ENCODE data around the gene COL9A1. TPM values are rescaled to one million over a fixed set of nuclear protein-coding genes. Genes with fewer than 3 reads are reported as not detected.

The COL9A1 gene
- polyA plus RNA-seq, 3 donors: not detected

- no CpG with 5 or more reads among the region's 2 CpGs for WGBS (ENCODE audit: insufficient coverage)
- no peak overlapping the region for H3K27ac Mint-ChIP-seq
- Histone ChIP-seq H3K9me3 (replicated peaks in 1 of 2; ENCODE audit: control insufficient read depth in 1 of 2, insufficient read depth in 1 of 2, low read length in 2 of 2) (no peaks in the 10 kb centered on the region), H3K4me3 (replicated peaks in 1 of 3; ENCODE audit: low read depth in 2 of 3, low read length in 3 of 3) (no peak overlapping the region), H3K4me1 (ENCODE audit: control insufficient read depth in 1 of 2, insufficient read depth in 2 of 2, low read length in 2 of 2) (no peaks in the 10 kb centered on the region), H2AFZ (ENCODE audit: insufficient read depth, low read depth, low read length, poor library complexity, severe bottlenecking) (no peak overlapping the region), H3K4me2 (replicated peaks; ENCODE audit: extremely low read depth, low read length, poor library complexity, severe bottlenecking) (no peak overlapping the region), H3K36me3 (replicated peaks in 1 of 2; ENCODE audit: control insufficient read depth in 1 of 2, insufficient read depth in 2 of 2, low read length in 2 of 2) (no peaks in the 10 kb centered on the region), H3K27ac (ENCODE audit: low read depth in 1 of 2, low read length in 2 of 2) (no peak overlapping the region), H3K27me3 (ENCODE audit: control insufficient read depth in 2 of 2, insufficient read depth in 2 of 2, low read length in 2 of 2) (no peaks in the 10 kb centered on the region), H3K9ac (ENCODE audit: insufficient read depth, low read length, poor library complexity, severe bottlenecking) (no peak overlapping the region), H3K79me2 (ENCODE audit: insufficient read depth, low read length) (no peaks in the 10 kb centered on the region), H4K20me1 (ENCODE audit: insufficient read depth, low read length) (no peaks in the 10 kb centered on the region)
- no peaks in the 10 kb centered on the region for H3K4me1 Mint-ChIP-seq
- TF ChIP-seq, protein P1, sequence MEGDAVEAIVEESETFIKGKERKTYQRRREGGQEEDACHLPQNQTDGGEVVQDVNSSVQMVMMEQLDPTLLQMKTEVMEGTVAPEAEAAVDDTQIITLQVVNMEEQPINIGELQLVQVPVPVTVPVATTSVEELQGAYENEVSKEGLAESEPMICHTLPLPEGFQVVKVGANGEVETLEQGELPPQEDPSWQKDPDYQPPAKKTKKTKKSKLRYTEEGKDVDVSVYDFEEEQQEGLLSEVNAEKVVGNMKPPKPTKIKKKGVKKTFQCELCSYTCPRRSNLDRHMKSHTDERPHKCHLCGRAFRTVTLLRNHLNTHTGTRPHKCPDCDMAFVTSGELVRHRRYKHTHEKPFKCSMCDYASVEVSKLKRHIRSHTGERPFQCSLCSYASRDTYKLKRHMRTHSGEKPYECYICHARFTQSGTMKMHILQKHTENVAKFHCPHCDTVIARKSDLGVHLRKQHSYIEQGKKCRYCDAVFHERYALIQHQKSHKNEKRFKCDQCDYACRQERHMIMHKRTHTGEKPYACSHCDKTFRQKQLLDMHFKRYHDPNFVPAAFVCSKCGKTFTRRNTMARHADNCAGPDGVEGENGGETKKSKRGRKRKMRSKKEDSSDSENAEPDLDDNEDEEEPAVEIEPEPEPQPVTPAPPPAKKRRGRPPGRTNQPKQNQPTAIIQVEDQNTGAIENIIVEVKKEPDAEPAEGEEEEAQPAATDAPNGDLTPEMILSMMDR (IDR thresholded peaks at IDR 0.05): no peak
- no peaks in the 10 kb centered on the region for H3K36me3 Mint-ChIP-seq
- no peaks in the 10 kb centered on the region for H3K9me3 Mint-ChIP-seq
- no peak for DNase-seq
- intact Hi-C loops (cut with micrococcal nuclease): no loop called here
- peaks cover 1 to 3% (median 2%) of the 10 kb centered on the region in 3 donors for H3K27me3 Mint-ChIP-seq (ENCODE audit: low read depth in 3 of 3)
- H3K4me3 Mint-ChIP-seq: no peak overlapping the region
These were observed 3.4 kb downstream of the COL9A1 start for GRCh38 chr6:70299456-70299855.

DNA sequence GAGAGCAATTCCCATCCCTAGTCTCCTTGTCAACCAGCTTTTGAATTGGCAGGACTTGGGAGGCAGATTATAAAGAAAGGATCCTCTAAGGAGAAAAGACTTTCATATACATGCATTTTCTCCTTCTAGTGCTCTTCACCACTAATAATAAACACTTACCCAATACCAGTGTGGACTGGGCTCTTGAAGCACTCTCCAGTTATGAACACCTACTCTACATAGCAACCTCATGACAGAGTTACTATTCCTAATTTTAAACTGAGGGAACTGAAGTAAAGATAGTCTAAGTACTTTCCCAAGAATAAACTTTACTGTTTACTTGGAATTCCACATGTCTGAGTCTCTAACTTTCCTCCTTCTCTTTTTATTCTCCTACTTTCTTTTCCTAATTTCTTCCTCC lies 4.8 kb downstream of the COL9A1 start:
- no peak overlapping the region for H3K4me3 ChIP-seq (replicated peaks in 1 of 3; ENCODE audit: low read depth in 2 of 3, low read length in 3 of 3)
- H2AFZ ChIP-seq (ENCODE audit: insufficient read depth, low read depth, low read length, poor library complexity, severe bottlenecking): no peak overlapping the region
- H4K20me1 ChIP-seq (ENCODE audit: insufficient read depth, low read length): no peaks in the 10 kb centered on the region
- no peaks in the 10 kb centered on the region for H3K36me3 ChIP-seq (replicated peaks in 1 of 2; ENCODE audit: control insufficient read depth in 1 of 2, insufficient read depth in 2 of 2, low read length in 2 of 2)
- Mint-ChIP-seq H3K4me3 (no peak overlapping the region), H3K36me3 (no peaks in the 10 kb centered on the region), H3K4me1 (no peaks in the 10 kb centered on the region), H3K27me3 (ENCODE audit: low read depth in 3 of 3) (peaks cover 1 to 6% (median 2%) of the 10 kb centered on the region in 3 donors), H3K27ac (no peak overlapping the region), H3K9me3 (no peaks in the 10 kb centered on the region)
- no peaks in the 10 kb centered on the region for H3K79me2 ChIP-seq (ENCODE audit: insufficient read depth, low read length)
- no peaks in the 10 kb centered on the region for H3K9me3 ChIP-seq (replicated peaks in 1 of 2; ENCODE audit: control insufficient read depth in 1 of 2, insufficient read depth in 1 of 2, low read length in 2 of 2)
- no peak for DNase-seq
- no peak overlapping the region for H3K4me2 ChIP-seq (replicated peaks; ENCODE audit: extremely low read depth, low read length, poor library complexity, severe bottlenecking)
- no peak overlapping the region for H3K27ac ChIP-seq (ENCODE audit: low read depth in 1 of 2, low read length in 2 of 2)
- H3K4me1 ChIP-seq (ENCODE audit: control insufficient read depth in 1 of 2, insufficient read depth in 2 of 2, low read length in 2 of 2): no peaks in the 10 kb centered on the region
- TF ChIP-seq, protein P1 (IDR thresholded peaks at IDR 0.05): no peak
- H3K9ac ChIP-seq (ENCODE audit: insufficient read depth, low read length, poor library complexity, severe bottlenecking): no peak overlapping the region
- H3K27me3 ChIP-seq (ENCODE audit: control insufficient read depth in 2 of 2, insufficient read depth in 2 of 2, low read length in 2 of 2): no peaks in the 10 kb centered on the region
- intact Hi-C loops (cut with micrococcal nuclease): no loop called here

Measured in CD14-positive monocyte (primary cell).